Activated CD4-positive, alpha-beta memory T cell treated with anti-CD3 and anti-CD28 coated beads for 36 hours (primary cell): ENCODE results near the gene ATP6V1F. TPM values are rescaled to one million over a fixed set of nuclear protein-coding genes. Genes with fewer than 3 reads are reported as not detected.

Source experiments
- CTCF ChIA-PET: fragments of 350-600 bp; sonication (Branson Sonifier 250); formaldehyde crosslinking; loops from one replicate; lab custom pipeline; 2021; ENCODE audit warnings: antibody characterized with exemption, inconsistent platforms; lab: Charles Lee
- POLR2A ChIA-PET: fragments of 350-600 bp; sonication (Branson Sonifier 250); formaldehyde crosslinking; loops from one replicate; lab custom pipeline; 2021; ENCODE audit warnings: antibody characterized with exemption; lab: Charles Lee
- DNase-seq: peaks from one replicate; pipeline ENCODE4 v3.0.0-alpha.2; 2020
- H3K27ac Mint-ChIP-seq: one replicate; pipeline ENCODE4 v1.8.0; 2021; ENCODE audit warnings: mixed read lengths
- H3K27me3 Mint-ChIP-seq: one replicate; pipeline ENCODE4 v1.8.0; 2021; ENCODE audit warnings: mixed read lengths
- H3K36me3 Mint-ChIP-seq: one replicate; pipeline ENCODE4 v1.8.0; 2021; ENCODE audit warnings: mixed read lengths
- H3K4me1 Mint-ChIP-seq: one replicate; pipeline ENCODE4 v1.8.0; 2021; ENCODE audit warnings: low read depth, mixed read lengths
- H3K4me3 Mint-ChIP-seq: one replicate; pipeline ENCODE4 v1.8.0; 2021; ENCODE audit warnings: mild to moderate bottlenecking, mixed read lengths
- H3K9me3 Mint-ChIP-seq: one replicate; pipeline ENCODE4 v1.8.0; 2021; ENCODE audit warnings: mixed read lengths
- intact Hi-C: fragments of 100-400 bp; cut with micrococcal nuclease; formaldehyde crosslinking; loops from one replicate; pipeline ENCODE4 v1.15.1; 2023
- total RNA-seq, 2 experiments: library from RNA; stranded (reverse); gene quantifications; one replicate each; pipeline ENCODE4 v1.2.3, GENCODE V29; 2021

ATP6V1F gene
- total RNA-seq, 2 experiments from 2014 or later: 113 to 117 TPM

- ChIA-PET CTCF (no interaction called here), POLR2A (no interaction called here)
- no peak for DNase-seq
Measured at GRCh38 chr7:128856001-128856718, 6.5 kb upstream of the ATP6V1F start.

DNA sequence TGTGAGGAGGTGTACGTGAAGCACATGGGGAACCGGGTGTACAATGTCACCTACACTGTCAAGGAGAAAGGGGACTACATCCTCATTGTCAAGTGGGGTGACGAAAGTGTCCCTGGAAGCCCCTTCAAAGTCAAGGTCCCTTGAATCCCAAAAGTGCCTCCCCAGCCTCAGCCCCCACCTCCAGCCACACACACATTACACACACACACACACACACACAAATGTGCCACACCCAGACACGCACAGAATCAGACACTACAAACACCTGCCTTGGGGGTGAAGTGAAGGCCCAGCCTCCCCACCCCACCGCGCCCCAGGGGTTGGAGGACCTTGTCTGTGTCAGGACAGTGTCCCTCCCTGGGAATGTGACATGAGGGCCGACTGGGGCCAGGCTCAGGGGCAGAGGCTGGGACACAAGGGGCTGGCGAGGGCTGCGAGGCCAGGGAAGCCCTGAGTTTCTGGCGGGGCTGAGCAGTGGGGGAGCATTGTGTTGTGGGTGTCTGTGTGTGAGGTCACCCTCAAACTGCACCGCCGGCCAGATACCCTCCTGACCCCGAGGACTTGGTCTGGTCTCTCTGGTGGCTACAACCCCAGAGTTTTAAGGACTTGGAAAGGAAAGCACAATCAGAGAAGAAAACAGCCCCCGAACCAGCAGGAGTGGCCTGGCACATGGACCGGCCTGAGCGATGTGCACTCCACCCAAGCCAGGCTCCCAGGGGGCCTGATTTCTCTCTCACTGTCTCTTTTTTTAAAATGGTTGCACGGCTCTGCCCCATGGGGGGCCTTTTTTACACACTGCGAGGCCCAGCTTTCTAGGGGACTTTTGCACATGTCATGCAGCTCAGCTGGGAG lies 4.0 kb upstream of the ATP6V1F start:
- H3K9me3 Mint-ChIP-seq: no peaks in the 10 kb centered on the region

More at GRCh38 chr7:128856001-128856718, 6.5 kb upstream of the ATP6V1F start:
- Mint-ChIP-seq H3K27me3 (no peaks in the 10 kb centered on the region), H3K36me3 (no peaks in the 10 kb centered on the region), H3K27ac (no peak overlapping the region), H3K4me3 (no peak overlapping the region), H3K9me3 (no peaks in the 10 kb centered on the region), H3K4me1 (no peaks in the 10 kb centered on the region)
- intact Hi-C loops: no loop called here

GRCh38 chr7:128859232-128860157 lies 3.2 kb upstream of the ATP6V1F start:
- H3K27ac Mint-ChIP-seq: no peak overlapping the region

More for the DNA sequence above, 4.0 kb upstream of the ATP6V1F start:
- peaks cover 7% of the 10 kb centered on the region for H3K4me1 Mint-ChIP-seq
- intact Hi-C loops: no loop called here
- H3K4me3 Mint-ChIP-seq: no peak overlapping the region
- H3K27me3 Mint-ChIP-seq: peaks cover 1% of the 10 kb centered on the region
- POLR2A ChIA-PET: no interaction called here
- H3K36me3 Mint-ChIP-seq: peaks cover 5% of the 10 kb centered on the region
- CTCF ChIA-PET: no interaction called here
- no peak for DNase-seq
- no peak overlapping the region for H3K27ac Mint-ChIP-seq

DNA sequence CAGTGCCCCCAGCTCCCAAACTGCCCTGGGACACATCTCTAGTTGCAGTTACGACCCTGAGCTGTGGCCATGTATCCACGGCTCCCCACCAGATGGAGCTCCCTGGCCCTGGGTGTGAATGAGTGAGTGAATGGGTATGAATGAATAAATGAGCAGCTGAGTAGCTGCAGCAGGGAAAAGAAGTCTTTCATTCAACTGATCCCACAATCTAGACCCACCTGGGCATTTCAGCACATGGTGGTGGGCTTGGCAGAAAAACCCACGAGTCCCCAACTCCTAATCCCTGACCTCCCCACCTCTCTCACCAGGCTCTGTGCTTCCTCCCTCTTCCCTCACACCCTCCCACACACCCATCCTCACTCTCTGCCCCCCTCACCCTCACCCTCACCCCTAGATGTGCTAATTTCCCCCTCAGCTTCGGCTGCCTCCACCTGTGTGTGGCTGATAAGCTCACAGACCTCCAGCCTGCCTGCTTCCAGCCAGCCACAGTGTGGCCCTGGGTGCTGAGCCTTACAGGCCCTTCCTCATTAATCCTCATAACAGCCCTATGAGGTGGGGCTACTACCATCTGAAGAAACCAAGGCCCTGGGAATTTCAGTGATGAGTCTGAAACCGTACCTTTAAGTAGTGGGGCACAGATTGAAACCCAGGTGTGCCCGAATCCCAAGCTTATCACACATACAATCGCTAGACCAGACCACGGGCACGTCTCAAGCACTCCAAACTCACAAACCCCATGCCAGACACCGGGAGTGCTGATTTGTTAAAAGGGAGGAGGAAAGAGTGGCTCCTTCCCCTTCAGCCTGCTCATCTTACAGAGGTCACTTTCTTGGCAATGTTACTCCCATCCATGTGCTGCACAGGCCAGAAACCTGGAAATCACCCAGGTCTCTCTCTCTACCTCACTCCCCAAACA lies 2.2 kb upstream of the ATP6V1F start:
- no peak for DNase-seq
- H3K36me3 Mint-ChIP-seq: peaks cover 8% of the 10 kb centered on the region
- peaks cover 1% of the 10 kb centered on the region for H3K27me3 Mint-ChIP-seq
- POLR2A ChIA-PET: no interaction called here
- CTCF ChIA-PET: interaction anchor here (0.6 to 3.6 kb wide), 5 partner anchors 18 to 360 kb away, joined by 3 to 46 read pairs (median 7); no protein-coding TSS in a partner anchor
- intact Hi-C loops: loop anchor here (10.0 kb wide), 2 partner anchors 406 to 436 kb away; partner anchors contain the start of gene HILPDA
- H3K27ac Mint-ChIP-seq: no peak overlapping the region
- peaks cover 14% of the 10 kb centered on the region for H3K4me1 Mint-ChIP-seq
- H3K9me3 Mint-ChIP-seq: no peaks in the 10 kb centered on the region
- no peak overlapping the region for H3K4me3 Mint-ChIP-seq

More at GRCh38 chr7:128859232-128860157, 3.2 kb upstream of the ATP6V1F start:
- Mint-ChIP-seq H3K9me3 (no peaks in the 10 kb centered on the region), H3K36me3 (peaks cover 5% of the 10 kb centered on the region), H3K4me3 (no peak overlapping the region), H3K4me1 (peaks cover 10% of the 10 kb centered on the region), H3K27me3 (peaks cover 1% of the 10 kb centered on the region)
- CTCF ChIA-PET: interaction anchor here (0.6 to 1.4 kb wide), 3 partner anchors 17 to 49 kb away, joined by 3 to 9 read pairs (median 7); no protein-coding TSS in a partner anchor
- intact Hi-C loops: loop anchor here (10.0 kb wide), 2 partner anchors 405 to 435 kb away; partner anchors contain the start of gene HILPDA
- POLR2A ChIA-PET: no interaction called here
- no peak for DNase-seq

- intact Hi-C loops: loop anchor here (2.0 to 10.0 kb wide), 4 partner anchors 71 to 437 kb away; partner anchors contain the start of genes CALU, CCDC136 and HILPDA
- POLR2A ChIA-PET: interaction anchor here (0.9 to 1.9 kb wide), 3 partner anchors 19 to 123 kb away, joined by 3 to 6 read pairs (median 4); partner anchors contain the start of gene CALU
- DNase-seq: no peak
- H3K4me1 Mint-ChIP-seq: peaks cover 14% of the 10 kb centered on the region
- H3K27me3 Mint-ChIP-seq: peaks cover 1% of the 10 kb centered on the region
- CTCF ChIA-PET: interaction anchor here (1.1 to 3.6 kb wide), 7 partner anchors 18 to 254 kb away, joined by 3 to 46 read pairs (median 13); no protein-coding TSS in a partner anchor
- no peaks in the 10 kb centered on the region for H3K9me3 Mint-ChIP-seq
- H3K27ac Mint-ChIP-seq: peak overlapping the region; percentile 84
- peak overlapping the region; percentile 98 for H3K4me3 Mint-ChIP-seq
- peaks cover 13% of the 10 kb centered on the region for H3K36me3 Mint-ChIP-seq
Measured at GRCh38 chr7:128861957-128862570, 592 bp upstream of the ATP6V1F start.

DNA sequence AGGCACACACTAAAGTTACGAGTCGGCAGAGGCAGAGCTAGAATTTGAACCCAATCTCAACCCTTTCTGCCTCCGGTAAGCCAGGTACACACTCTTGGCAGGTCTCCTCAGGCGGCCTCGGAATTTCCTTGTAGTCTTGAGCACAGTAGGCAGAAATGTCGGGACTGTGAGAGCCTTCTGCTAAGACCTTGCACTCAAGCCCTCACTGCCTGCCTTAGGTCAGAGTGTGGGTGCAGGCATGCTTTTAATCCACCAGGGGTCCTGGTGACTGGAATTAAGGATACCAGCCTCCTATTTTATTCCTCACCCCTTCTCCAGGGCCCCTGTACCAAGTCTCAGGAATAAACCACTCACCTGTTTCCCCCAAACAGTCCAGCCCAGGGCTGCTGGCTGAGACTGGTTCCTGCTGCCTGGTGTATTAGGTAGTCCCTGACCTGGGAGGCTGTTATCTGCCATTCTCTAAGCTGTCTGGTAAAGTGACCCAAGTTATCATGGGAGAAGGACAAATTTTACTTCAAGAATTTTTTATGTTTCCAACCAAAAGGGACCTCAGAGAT lies 855 bp downstream of the ATP6V1F start:
- ChIA-PET POLR2A (interaction anchor here (1.1 to 1.9 kb wide), 2 partner anchors 18 to 361 kb away, joined by 3 to 6 read pairs; partner anchors contain the start of gene AHCYL2), CTCF (interaction anchor here (0.7 to 3.6 kb wide), 14 partner anchors 9 to 437 kb away, joined by 3 to 46 read pairs (median 5); no protein-coding TSS in a partner anchor)
- Mint-ChIP-seq H3K27me3 (peaks cover 1% of the 10 kb centered on the region), H3K36me3 (peaks cover 13% of the 10 kb centered on the region), H3K9me3 (no peaks in the 10 kb centered on the region), H3K4me3 (peak overlapping the region; percentile 98), H3K27ac (peak overlapping the region; percentile 84), H3K4me1 (peaks cover 15% of the 10 kb centered on the region)
- peak; percentile 62 for DNase-seq
- intact Hi-C loops: loop anchor here (1.0 to 10.0 kb wide), 5 partner anchors 73 to 439 kb away; partner anchors contain the start of genes CALU, CCDC136 and HILPDA

DNA sequence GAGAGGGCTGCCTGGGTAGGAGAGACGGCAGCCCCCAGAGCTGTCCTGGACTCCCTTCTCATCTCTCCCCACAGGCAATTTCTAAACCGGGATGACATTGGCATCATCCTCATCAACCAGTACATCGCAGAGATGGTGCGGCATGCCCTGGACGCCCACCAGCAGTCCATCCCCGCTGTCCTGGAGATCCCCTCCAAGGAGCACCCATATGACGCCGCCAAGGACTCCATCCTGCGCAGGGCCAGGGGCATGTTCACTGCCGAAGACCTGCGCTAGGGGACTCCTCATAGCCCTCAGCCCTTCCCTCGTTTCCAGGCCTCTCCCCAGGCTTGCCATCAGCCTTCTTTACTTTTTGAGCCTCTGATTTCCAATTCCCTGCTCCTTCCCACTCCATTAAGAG lies 2.6 kb downstream of the ATP6V1F start:
- intact Hi-C loops: loop anchor here (10.0 kb wide), 2 partner anchors 411 to 441 kb away; partner anchors contain the start of gene HILPDA
- DNase-seq: no peak
- H3K4me1 Mint-ChIP-seq: peaks cover 23% of the 10 kb centered on the region
- CTCF ChIA-PET: interaction anchor here (0.9 kb wide), 1 partner anchor 18 kb away, joined by 3 read pairs; no protein-coding TSS in a partner anchor
- no peaks in the 10 kb centered on the region for H3K9me3 Mint-ChIP-seq
- H3K27ac Mint-ChIP-seq: no peak overlapping the region
- H3K4me3 Mint-ChIP-seq: no peak overlapping the region
- H3K27me3 Mint-ChIP-seq: peaks cover 3% of the 10 kb centered on the region
- POLR2A ChIA-PET: no interaction called here
- H3K36me3 Mint-ChIP-seq: peaks cover 13% of the 10 kb centered on the region

DNA sequence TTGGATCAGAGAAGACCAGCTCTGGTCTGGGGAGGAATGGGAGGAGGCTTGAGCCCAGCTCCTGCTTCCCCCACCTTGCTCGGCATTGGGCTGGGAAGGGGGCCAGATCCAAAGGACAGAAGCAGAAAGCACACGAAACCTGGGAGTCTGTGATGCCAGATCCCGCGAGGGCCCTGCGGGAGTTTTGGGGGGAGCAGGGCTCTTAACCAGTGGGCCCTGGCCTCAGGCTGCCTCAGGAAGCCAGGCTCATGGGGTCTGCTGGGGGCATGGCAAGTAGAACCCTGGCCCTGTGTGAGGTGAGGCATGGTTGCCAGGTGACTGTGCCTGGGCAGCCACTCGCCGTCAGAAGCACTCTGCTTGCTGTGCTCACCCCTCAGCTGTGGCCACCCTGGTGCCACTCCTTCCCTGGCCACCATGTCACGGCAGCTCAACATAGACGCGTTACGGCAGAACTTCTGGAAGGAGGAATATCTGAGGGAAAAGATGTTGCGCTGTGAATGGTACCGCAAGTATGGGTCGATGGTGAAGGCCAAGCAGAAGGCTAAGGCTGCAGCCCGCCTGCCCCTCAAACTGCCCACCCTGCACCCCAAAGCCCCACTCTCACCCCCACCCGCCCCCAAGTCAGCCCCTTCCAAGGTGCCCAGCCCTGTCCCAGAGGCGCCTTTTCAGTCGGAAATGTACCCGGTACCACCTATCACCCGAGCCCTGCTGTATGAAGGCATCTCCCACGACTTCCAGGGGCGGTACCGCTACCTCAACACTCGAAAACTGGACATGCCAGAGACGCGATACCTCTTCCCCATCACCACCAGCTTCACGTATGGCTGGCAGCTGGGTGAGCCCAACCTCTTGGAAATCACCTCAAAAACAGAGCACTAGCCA lies 3.6 kb downstream of the ATP6V1F start:
- Mint-ChIP-seq H3K4me3 (no peak overlapping the region), H3K4me1 (peaks cover 24% of the 10 kb centered on the region), H3K27ac (no peak overlapping the region), H3K27me3 (peaks cover 4% of the 10 kb centered on the region), H3K36me3 (peaks cover 13% of the 10 kb centered on the region), H3K9me3 (no peaks in the 10 kb centered on the region)
- ChIA-PET POLR2A (no interaction called here), CTCF (interaction anchor here (0.7 kb wide), 1 partner anchor 17 kb away, joined by 3 read pairs; no protein-coding TSS in a partner anchor)
- DNase-seq: no peak
- intact Hi-C loops: loop anchor here (10.0 kb wide), 2 partner anchors 411 to 441 kb away; partner anchors contain the start of gene HILPDA

DNA sequence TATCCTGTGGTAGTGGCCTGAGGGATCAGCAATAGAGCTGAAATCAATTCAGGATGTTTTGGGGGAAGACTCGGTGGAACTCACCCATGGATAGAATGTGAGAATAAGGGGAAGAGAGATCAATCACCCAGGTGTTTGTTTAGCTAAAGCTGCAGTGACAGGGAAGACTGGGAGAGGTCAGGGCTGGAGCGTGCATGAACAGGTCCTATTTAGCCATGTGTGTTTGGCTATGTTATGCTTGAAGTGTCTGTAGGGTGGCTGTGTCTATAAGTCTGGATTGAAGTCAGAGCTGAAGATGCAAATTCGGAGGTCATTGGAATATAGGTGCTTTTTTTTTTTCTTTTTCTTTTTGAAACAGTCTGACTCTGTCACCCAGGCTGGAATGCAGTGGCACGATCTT lies 4.6 kb downstream of the ATP6V1F start:
- no peak for DNase-seq
- Mint-ChIP-seq H3K27me3 (peaks cover 4% of the 10 kb centered on the region), H3K4me1 (peaks cover 21% of the 10 kb centered on the region), H3K36me3 (peaks cover 13% of the 10 kb centered on the region), H3K9me3 (no peaks in the 10 kb centered on the region), H3K27ac (no peak overlapping the region), H3K4me3 (no peak overlapping the region)
- ChIA-PET CTCF (interaction anchor here (0.7 to 1.3 kb wide), 5 partner anchors 16 to 351 kb away, joined by 3 read pairs; no protein-coding TSS in a partner anchor), POLR2A (no interaction called here)
- intact Hi-C loops: loop anchor here (10.0 kb wide), 2 partner anchors 412 to 442 kb away; partner anchors contain the start of gene HILPDA
